CD4-positive, alpha-beta T cell treated with Interleukin-21 for 1 hour (primary cell): ENCODE data around the gene MYL4.
A peak's percentile ranks its signal among the peaks of the same experiment; 100 is the strongest.
"Not testable (repeated sequence)": the region's sequence is repeated elsewhere in the genome, so short reads cannot be mapped to it uniquely, and the experiment has no call there.

Source experiments
- DNase-seq: peaks from one replicate; pipeline ENCODE4 v3.0.0-alpha.2; 2020

The MYL4 gene

DNA sequence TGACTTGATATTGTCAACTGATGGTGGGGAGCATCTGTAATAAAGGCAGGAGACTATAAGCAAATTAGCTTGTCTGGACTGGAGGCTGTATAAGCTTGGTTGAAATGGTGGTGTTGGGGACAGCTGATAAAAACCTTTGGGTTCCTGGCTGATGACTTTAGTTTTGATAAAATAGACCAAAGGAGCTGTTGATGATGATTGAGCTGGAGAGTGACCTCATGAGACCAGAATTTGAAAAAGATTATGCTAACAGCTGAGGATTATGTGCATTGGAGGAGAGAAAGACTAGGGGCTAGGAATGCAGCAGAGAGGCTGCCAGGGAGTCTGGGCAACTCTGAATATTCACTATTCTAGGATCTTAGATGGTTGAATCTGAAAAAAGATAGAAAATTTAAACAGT, 11.3 kb upstream of the MYL4 start:
- DNase-seq: no peak

DNA sequence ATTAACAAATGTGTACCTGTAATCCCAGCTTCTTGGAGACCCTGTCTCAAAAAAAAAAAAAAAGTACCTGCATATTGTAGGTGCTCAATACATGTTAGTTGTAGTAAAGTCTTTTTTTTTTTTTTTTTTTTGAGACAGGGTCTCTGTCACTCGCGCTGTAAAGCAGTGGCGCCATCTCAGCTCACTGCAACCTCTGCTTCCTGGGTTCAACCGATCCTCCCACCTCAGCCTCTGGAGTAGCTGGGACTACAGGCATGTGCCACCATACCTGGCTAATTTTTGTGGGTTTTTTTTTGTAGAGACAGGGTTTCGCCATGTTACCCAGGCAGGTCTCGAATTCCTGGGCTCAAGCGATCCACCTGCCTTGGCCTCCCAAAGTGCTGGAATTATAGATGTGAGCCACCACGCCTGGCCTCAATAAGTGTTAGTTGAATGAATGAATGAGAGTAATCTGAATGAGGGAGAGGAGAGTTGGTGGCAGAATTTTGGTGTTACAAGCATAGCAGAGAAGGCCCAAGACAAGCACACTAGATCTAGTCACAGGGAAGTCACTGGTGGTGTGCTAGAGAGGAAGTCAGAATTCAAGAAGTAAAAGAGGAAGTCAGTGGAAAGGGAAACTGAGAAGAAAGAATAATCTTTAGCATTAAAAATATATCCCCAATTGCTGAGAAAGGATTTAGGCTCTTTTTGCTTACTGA, 9.4 kb upstream of the MYL4 start:
- no peak for DNase-seq

DNA sequence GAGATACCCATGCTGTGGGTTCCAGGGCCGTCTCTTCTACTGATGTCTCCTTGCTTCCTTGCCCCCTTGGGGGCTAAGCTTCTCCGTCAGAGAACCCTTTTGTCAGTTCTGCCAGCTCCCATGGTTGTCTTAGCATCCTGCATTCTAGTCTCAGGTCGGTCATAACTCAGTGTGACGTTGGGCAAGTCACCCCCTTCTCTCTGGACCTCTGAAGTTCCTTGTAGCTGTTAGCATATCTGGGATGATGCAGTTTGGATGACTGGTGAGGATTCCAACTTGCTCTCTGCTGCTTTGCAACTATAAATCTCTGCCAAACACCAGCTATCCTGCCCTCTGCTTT, 8.9 kb upstream of the MYL4 start:
- no peak for DNase-seq

DNA sequence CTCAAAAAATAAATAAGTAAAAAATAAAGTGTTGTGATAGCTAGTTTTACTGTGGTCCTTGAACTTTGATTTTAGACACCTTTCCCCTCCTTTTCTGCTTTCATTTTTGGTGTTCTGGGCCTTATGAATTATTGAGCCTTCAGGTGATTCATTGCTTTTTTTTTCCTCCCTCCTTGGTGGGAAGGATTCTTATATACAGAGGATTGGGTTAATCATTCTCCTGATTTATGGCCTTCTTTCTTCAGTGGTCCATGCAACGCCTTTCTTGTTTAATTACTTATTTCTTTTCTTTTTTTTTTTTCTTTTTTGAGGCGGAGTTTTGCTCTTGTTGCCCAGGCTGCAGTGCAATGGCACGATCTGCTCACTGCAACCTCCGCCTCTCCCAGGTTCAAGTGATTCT, 8.0 kb upstream of the MYL4 start:
- DNase-seq: no peak

DNA sequence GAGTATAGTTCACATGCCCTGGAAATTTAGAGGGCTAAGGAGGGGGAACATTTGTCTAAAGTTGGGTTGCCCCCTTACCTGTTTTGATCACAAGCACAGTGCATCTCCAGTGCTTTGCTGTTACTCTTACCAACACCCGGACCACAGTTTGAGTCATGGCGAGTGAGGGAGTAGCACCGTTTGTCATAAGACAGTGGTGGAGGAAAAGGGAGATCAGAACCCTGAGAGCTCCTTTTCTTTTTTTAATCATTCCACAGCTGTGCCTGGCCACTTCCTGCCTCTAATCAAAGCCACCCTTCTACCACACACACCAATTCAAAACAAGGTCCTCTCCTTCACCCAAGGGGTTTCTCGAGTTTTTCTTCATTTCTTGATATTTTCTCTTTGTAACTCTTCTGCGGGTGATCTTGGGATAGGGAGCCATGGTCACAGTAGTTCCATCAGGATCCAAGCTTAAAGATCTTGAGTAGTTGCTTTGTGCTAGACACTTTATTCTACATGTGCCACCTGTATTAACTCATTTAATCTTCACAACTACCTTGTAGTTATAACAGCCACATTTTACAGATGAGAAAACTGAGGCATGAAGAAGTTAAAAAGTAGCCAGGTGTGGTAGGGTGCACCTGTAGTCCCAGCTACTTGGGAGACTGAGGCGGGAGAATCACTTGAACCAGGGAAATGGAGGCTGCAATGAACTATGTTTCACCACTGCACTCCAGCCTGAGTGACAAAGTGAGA, 5.0 kb upstream of the MYL4 start:
- peak; percentile 62 for DNase-seq

DNA sequence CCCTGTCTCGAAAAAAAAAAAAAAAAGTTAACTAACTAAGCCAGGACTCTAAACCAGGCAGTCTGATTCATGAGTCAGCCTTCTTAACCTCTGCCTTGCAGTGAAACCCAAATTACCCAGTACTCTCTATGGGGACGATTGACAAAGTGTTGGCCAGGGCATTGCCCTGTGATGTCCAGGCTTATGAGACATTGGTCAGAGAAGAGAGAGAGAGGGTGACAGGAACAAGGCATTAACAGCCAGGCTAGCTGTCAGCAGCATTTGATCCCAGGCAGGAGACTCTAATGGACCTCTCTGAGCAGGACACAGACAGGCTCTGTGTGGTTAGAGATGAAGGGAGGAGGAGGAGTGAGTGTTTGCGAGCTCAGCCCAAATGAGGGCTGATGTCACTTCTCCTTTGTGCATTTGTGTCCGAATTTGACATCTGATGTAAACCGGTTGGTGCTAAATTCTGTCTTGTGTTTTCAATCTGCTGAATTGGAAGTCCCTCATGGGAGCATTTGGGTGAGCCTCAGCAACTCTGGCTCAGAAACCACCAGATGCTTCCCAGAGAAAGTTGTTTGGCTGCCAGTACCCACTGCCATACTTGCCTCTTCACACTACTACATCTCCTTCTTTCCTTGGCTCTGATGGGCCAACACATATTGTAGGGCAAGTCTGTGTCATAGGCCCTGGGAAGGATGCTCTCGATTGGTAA, 4.3 kb upstream of the MYL4 start:
- peak; percentile 49 for DNase-seq

DNA sequence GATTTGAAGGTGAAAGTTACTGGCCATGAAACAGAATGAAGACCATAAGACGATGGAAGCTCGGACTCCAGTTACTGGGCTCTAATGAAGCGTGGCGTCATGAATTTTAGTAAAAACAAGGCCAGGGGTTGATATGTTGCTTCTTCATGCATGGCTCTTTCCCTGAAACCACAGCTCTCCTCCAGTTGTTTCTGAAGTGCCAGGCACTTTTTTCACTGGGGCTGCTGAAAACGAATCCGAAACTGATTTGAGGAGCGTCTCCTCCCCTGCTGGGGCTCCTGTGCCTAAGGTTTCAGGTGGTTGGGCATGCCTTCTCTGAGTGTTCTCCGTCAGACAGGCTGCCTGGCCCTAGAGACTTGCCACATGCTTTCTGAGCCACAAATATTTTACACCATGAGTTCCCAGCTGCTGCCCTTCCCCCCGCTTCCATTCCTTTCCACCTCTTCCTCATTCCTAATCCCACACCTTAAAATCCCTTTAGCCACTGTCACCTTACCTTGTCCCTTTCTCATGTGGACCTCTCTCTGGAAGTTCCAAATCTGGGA, 3.7 kb upstream of the MYL4 start:
- DNase-seq: peak; percentile 80

DNA sequence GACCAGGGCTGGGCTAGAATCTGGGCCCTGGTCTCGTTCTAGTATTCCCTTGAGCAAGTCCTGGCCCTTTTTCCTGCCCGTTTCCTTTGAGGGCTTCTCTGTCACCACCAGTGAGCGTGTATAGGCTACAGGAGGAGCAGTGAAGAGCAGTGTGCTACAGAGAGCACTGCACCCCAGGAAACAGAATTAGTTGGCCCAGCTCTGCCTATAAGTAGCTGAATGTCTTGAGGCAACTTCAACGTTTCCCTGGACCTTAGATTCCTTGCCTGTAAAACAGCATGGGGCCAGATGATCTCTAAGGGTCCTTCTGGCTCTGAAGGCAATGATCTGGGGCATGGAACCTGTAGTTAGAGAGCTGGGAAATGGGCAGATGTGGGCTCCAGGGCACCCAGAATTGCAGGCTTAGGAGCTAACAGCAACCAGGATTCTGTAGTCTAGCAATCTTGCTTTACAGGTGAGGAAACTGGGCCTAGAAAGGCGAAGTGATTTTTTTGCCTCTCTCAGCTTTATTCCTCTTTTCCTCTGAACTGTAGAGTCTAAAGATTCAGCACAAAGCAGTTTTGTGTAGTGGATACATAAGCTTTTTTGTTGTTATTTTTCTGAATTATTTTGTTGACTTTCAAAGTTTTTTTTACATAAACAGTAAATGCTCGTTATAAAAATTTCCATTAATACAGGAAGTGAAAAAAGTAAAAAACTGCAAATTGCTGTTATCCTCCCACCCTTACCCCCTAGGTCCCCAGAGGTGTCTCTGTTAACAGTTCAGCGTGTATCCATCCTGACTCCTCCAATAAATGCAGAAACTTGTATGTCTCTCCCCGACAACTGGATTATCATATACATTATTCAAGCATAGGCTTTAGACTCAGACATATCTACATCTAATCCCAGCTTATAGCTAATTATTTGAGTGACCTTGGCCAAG, 1.7 kb upstream of the MYL4 start:
- DNase-seq: no peak

DNA sequence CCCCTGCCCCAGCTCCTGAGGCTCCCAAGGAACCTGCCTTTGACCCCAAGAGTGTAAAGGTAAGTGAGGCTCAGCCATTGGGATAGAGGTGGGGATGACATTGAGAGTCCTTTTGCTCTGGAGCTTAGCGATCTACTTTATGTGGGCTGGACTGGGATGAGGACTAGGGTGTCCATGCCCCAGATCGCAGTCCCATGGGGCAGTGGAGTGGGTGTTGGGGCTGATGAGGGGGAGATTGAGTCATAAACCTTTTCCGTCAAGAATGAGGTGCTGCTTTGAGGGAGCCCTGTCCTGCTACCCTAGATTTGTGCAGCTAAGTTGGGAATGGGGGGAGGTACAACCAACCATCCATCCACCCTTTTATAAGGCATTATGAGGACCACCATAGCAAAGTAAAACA, 351 bp downstream of the MYL4 start:
- no peak for DNase-seq

DNA sequence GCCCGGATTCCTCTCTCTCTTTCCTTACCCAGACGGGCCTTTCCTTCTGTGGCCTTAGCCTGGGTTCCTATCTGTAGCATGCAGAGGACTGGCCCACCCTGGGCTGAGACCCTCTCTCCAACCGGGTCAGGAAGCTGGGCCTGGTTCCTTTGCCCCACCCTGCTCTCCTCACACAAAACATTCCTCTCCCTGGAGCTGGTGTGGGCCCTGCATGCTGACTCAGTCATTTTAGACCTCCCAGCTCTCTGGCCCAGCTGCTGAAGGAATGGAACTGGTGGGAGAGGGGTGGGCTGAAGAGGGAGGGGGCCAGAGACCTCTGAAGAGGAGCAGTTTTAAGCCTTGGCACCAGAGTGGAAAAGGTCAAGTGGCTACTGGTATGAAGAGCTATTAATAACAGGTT, 957 bp downstream of the MYL4 start:
- DNase-seq: no peak

DNA sequence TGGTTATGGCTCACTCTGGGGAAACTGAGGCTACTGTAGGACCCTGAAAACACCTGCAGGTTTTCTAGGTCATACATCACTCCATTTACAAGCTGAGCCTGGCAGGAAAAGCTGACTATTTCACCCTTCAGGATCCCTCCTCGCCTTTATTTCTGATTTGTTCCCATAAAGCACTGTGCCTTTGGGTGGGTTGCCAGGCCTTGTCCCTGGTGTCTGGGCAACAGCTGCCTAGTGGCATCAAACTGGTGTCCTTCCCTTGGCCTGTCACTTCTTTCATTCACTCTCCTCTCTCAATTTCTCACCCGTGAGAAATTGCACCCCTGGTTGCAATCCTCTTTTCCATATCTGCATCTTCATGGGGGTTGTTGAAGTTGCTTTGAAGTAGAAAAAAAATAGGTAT, 1.6 kb downstream of the MYL4 start:
- no peak for DNase-seq

DNA sequence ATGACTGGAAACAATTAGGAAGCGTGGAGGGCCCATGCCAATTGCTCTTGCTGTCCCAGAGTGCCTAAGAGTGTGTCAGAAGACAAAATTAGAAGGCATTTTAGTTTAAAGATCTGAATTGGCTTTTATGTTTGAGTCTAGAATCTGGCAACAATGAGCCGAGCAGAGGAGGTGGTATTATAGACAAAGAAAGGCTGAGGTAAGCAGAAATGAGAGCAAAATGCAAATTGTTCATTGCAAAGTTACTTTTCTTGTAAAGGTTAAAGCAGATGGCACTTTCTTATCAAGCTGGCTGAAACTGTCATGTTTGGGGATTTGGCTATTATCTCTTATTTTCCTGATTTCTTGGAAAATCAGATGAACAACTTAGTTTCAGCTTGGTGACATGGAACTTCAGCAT, 3.3 kb downstream of the MYL4 start:
- no peak for DNase-seq

DNA sequence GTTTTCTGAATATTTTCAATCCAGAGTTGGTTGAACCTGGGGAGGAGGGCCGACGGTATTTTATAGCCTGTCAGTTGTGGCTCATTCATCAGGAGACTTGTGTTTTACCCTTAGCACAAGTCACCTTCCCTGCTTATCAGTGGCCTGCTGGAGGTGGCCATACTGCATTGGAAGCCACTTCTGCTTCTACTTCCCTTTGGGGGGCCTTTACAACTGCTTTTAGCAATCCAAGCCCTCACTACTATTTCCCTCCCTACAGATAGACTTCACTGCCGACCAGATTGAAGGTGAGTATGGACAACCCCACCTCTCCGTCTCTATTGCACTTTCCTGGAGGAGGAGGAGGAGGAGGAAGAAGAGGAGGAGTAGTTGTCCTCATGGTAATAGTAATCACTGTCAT, 4.4 kb downstream of the MYL4 start:
- DNase-seq: no peak

DNA sequence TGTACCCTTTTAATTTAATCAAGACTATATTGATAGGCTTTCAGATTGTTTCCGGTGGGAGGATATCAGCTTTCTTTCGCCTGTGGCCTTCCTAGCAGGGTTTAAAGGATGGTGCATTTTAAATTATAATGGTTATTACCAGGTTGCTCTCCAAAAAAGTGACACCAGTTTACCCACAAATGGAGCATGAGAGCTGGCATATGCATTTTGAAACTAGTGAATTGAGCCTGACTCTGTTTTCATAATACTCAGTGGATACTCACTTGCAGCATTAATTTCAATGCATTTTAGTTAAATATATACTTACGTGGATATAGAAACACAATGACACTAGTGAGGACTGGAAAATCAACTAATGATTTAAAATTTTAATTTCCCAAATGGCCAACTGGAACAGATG, 5.8 kb downstream of the MYL4 start:
- no peak for DNase-seq

DNA sequence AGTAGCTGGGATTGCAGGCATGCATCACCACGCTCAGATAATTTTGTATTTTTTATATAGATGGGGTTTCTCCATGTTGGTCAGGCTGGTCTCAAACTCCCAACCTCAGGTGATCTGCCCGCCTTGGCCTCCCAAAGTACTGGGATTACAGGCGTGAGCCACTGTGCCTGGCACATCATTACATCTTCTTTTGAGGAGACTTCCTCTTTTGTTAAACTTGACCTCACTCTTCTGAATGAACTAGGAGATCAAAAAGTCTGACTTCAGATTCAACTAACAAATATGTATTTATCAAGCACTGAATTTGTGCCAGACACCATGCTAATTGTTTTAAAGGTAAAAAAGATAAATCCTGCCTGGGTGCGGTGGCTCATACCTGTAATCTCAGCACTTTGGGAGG, 7.7 kb downstream of the MYL4 start:
- DNase-seq: not testable (repeated sequence)

DNA sequence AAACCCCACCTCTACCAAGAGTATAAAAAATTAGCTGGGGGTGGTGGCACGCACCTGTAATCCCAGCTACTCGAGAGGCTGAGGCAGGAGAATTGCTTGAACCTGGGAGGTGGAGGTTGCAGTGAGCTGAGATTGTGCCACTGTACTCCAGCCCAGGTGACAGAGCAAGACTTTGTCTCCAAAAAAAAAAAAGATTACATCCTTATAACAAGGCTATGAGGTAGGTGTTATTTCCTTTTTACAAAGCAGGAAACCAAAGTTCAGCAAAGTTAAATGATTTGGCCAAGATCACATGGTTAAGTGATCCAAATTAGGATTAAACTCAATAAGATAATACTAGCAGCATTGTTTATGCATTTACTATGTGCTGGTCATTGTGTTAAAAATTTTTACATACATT, 8.1 kb downstream of the MYL4 start:
- peak; percentile 62 for DNase-seq

DNA sequence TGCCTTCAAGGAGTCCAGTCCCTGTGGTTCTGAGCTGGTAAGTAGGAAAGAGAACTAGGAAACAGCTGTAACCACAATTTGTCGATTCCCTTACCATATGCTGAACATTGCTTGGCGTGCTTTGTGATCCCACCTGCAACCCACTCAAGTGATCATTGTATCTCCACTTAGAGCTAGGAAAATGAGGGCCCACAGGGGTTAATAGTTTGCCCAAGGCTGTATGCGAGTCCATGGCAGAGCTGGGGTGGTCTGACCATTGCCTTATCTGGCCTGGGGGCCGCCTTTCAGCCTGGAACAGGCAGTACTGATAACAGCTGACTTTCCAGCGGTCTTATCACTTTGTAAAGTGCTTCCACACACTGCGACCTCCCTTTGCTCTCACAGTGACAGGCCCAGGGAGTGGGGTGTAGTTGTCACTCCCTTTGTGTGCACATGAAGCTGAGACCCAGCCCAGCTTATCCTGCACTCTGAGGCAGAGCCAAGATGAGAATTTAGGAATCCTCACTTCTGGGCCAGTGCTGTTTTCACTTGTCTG, 9.8 kb downstream of the MYL4 start:
- DNase-seq: no peak

DNA sequence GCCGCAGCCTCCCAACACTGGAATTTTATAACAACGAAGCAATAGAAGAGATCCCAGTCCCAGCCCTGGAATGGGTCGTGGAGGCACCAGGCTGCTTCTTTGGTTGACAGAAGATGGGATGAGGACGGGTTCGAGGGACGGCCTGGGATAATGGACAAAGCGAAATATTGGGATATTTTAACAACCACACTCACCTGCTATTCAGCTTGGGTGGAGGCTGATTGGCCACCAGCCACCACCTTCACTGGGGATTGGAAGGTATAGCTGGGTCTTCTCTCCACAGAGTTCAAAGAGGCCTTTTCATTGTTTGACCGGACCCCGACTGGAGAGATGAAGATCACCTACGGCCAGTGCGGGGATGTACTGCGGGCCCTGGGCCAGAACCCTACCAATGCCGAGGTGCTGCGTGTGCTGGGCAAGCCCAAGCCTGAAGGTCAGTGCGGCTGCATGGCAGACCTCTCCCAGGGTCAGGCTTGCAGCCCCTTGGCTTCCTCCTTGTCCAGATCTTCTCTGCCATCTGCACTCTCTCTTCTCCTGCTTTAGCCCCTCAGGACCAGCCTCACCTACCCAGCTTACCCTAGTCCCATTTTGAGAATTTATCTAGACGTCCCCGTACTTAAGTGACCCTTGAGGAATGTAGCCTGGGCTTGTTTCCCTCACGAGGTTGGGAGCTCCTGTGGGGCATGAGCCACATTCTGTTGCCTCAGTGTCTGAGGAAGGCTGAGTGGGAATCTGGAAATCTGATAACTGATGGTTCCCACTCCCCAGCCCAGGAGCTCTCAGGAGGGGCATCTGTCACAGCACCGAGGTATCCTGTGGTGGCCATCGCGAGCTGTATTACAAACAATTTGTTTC, 10.7 kb downstream of the MYL4 start:
- no peak for DNase-seq

DNA sequence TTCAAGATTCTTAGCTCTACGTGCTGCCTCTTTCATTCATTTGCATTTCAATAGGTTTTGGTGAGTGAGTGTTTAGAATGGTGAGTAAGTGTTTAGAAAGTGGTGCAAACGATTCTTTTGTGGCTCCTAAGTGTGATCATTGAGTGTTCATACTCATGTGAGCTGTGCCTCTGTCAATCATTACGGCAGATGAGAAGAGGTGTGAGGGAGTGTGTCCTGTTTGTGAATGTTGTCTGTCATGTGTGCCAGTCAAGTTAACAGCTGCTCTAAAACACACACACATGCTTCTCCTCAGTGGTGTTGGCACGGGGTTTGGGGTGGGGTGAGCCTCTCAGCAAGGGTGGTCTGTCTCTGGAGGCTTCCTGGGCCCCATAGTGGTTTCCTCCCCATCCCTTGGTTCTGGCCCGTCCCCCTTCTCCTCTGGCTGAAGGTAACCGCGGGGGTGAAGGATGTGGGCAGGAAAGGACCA, 11.4 kb downstream of the MYL4 start:
- peak; percentile 47 for DNase-seq

DNA sequence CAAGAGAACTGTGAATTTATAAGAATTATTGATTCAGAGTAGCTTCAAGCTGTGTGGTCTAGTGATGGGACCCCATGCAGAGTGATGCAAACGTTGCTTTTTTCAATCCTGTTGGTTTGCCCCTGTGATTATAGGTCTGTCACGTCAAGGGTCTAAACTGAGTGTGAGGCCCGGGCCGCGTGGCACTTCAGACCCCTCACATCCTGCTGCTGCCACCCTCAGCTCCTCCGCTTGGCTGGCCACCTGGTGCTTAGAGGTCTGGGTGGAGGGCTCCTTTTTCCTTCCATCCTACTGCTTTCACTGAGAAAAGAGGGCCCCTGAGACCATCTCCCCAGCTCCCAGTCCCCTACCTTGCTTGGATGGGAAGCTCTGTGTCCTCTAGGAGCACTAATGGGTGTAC, 12.0 kb downstream of the MYL4 start:
- DNase-seq: no peak

DNA sequence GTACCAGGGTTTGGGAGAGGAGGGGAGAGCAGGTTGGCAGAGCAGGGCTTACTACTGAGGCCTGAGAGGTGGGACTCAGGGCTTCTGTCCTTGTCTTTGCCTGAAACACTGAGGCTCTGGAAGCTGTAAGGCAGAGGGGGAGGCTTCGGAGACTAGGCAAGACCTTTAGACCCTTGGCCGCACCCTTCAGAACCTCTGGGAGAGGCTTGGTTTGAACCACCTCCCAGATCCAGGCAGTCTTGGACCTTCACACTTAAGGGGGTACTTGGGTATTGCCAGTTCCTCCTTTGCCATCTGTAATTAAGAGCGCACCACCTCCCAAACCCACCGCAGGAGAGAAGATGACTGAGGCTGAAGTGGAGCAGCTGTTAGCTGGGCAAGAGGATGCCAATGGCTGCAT, 12.9 kb downstream of the MYL4 start:
- no peak for DNase-seq

DNA sequence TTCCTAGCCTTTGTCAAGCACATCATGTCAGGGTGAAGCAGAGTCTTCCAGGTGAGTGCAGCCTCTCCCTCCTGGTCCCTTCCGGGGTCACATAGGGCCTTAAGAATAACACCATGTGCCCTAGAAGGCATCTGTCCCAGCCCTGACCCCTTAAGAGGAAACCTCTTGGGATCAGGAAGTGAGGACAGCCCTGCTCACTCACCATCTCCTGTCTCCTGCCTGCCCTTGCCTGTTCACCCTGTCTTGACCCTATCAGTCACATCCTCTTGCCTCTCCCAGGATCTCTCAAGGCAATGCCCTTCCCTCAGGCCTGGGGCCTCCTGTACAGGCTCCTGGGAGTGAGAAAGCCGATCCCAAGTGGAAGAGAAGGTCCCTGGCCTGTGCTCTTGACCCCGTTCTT, 13.9 kb downstream of the MYL4 start:
- DNase-seq: no peak
